K562 (cell line): Measurements from ENCODE around the gene SEC61G. TPM values are rescaled to one million over a fixed set of nuclear protein-coding genes. Genes with fewer than 3 reads are reported as not detected.

ENCODE experiments used
- ATF2 ChIP-seq: sonication (generic); formaldehyde crosslinking; IDR thresholded peaks from 2 replicates; pipeline ENCODE4 v1.8.1; 2022; ENCODE audit warnings: missing genetic modification reagents
- CTCF ChIP-seq, 3 experiments: IDR thresholded peaks in 2 of 3; conservative IDR thresholded peaks in 1 of 3; 2 replicates each; pipeline ENCODE4 v1.5.1; 2011 to 2012; ENCODE audit warnings: low read length in 3 of 3, mild to moderate bottlenecking in 3 of 3, control low read depth in 2 of 3, improper control_type of control experiment in 1 of 3, inconsistent platforms in 1 of 3, low read depth in 1 of 3, mixed read lengths in 1 of 3, moderate library complexity in 1 of 3; ENCODE audit not compliant: insufficient read depth in 2 of 3
- HMGXB4 ChIP-seq: sonication (generic); formaldehyde crosslinking; IDR thresholded peaks from 2 replicates; pipeline ENCODE4 v1.8.1; 2023; ENCODE audit warnings: mild to moderate bottlenecking, missing genetic modification reagents
- KLF1 ChIP-seq: fragments of 450-650 bp; IDR thresholded peaks from 2 replicates; pipeline ENCODE4 v1.6.1; 2016; ENCODE audit warnings: missing genetic modification characterization, missing compliant biosample characterization
- NBN ChIP-seq: fragments of 450-650 bp; IDR thresholded peaks from 2 replicates; pipeline ENCODE4 v1.6.1; 2016; ENCODE audit warnings: low read depth, mild to moderate bottlenecking
- RFX5 ChIP-seq: IDR thresholded peaks from 2 replicates; pipeline ENCODE4 v1.6.1; 2011; ENCODE audit warnings: low read depth, mild to moderate bottlenecking, improper control_type of control experiment, low read length
- ZC3H4 ChIP-seq: sonication (generic); formaldehyde crosslinking; IDR thresholded peaks from 2 replicates; pipeline ENCODE4 v1.9.0; 2021; ENCODE audit warnings: missing genetic modification reagents, borderline replicate concordance
- polyA plus RNA-seq, 8 experiments: library from polyadenylated mRNA; depleted of rRNA in 4 of 8; stranded (reverse) in 5 of 8; unstranded in 3 of 8; fragments of >200 nt; fragmentation: Nextera tagmentation in 2 of 8; fragmentation: Illumina TruSeq in 1 of 8; extraction: Ambion mirVana in 2 of 8; extraction: Trizol in 1 of 8; gene quantifications; 2 replicates each; pipeline versions ENCODE4 v1.2.1 to v1.2.3, GENCODE V29; 2011 to 2014; ENCODE audit warnings: inconsistent platforms in 1 of 8, missing spikeins in 1 of 8
- total RNA-seq, 7 experiments: library from RNA; depleted of rRNA in 6 of 7; stranded (reverse); fragments of >200 nt in 6 of 7; fragmentation: Illumina TruSeq in 2 of 7; extraction: Trizol in 2 of 7; gene quantifications; 2 replicates each; pipeline versions ENCODE4 v1.2.1 to v1.2.3, GENCODE V29; 2011 to 2021; ENCODE audit warnings: low replicate concordance in 1 of 7

SEC61G gene
- total and polyA plus RNA-seq, 9 of the 15 experiments (the other 6 are each of a cell fraction or from before 2014, with no cell fraction given), result 138 to 565 (median 223) TPM

- TF ChIP-seq ATF2 (no peak), KLF1 (tag) (no peak), RFX5 (no peak), CTCF (IDR thresholded peaks at IDR 0.05 in 2 of 3, conservative IDR thresholded peaks at IDR 0.05 in 1 of 3; ENCODE audit: insufficient read depth in 2 of 3, low read depth in 1 of 3, low read length in 3 of 3) (no peak), HMGXB4 (CRISPR knock-in tag) (no peak), ZC3H4 (no peak), NBN (no peak)
Observed at GRCh38 chr7:54802114-54802513, 43.1 kb upstream of the SEC61G start (continued).
